ENCODE measurements around the gene PTPN4. TPM values are rescaled to one million over a fixed set of nuclear protein-coding genes. Genes with fewer than 3 reads are reported as not detected.
A peak's percentile ranks its signal among the peaks of the same experiment; 100 is the strongest.

Gene PTPN4
- total and polyA plus RNA-seq, 9 of the 15 experiments (the other 6 are each of a cell fraction or from before 2014, with no cell fraction given) = 5.0 to 32.8 (median 27.3) TPM

DNA sequence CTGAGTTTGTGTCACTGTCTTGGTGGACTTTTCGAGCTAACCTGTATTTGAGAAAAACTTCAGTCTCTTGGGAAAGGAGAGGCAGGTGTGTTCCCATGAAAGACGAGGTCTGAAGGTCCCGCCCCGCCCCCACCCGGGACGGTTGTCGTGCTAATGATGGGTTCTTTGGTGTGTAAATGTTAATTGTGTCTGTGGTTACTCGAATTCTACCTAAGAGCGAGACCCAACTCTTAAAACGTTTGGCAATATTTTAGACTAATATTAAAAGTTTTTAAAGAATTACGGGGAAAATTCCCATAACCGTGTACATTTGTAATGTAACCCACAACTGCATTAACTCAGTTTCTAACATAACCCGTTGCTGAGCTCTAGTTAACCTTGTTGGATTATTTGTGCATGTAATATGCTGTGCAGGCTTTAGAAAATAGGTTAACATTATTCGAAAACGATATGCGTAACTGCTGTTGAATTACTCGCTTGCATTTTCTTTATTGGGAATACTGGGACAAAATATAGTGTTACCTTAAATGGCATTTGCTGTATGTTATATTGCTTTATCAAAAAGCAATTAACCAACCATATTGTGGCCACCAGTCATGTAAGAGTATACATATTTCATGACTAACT, 254.0 kb downstream of the PTPN4 start:
- H3K79me2 ChIP-seq (ENCODE audit: control insufficient read depth, insufficient read depth, low read length) = peaks cover 12% of the 10 kb centered on the region; the same call in 1 of the 3 replicates
- BruUV-seq (replicated peaks) = TSS peak; percentile 68
- H2AFZ ChIP-seq (ENCODE audit: low read depth, low read length) = peak overlapping the region; percentile 83
- ChIA-PET CTCF (ENCODE audit: low intra/inter-chr PET ratio) (no interaction called here), POLR2A (interaction anchor here (0.6 to 1.0 kb wide), 2 partner anchors 9 to 290 kb away, joined by 3 to 5 read pairs; no protein-coding TSS in a partner anchor)
- peak overlapping the region; percentile 71; the same call in 2 of the 3 replicates for H3K27ac ChIP-seq (ENCODE audit: extremely low read depth, low read depth, low read length)
- in situ Hi-C loops (cut with MboI) = no loop called here
- TF ChIP-seq, protein P1, sequence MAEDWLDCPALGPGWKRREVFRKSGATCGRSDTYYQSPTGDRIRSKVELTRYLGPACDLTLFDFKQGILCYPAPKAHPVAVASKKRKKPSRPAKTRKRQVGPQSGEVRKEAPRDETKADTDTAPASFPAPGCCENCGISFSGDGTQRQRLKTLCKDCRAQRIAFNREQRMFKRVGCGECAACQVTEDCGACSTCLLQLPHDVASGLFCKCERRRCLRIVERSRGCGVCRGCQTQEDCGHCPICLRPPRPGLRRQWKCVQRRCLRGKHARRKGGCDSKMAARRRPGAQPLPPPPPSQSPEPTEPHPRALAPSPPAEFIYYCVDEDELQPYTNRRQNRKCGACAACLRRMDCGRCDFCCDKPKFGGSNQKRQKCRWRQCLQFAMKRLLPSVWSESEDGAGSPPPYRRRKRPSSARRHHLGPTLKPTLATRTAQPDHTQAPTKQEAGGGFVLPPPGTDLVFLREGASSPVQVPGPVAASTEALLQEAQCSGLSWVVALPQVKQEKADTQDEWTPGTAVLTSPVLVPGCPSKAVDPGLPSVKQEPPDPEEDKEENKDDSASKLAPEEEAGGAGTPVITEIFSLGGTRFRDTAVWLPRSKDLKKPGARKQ (CRISPR knock-in tag; IDR thresholded peaks at IDR 0.05) = peak; percentile 61; the same call in 1 of the 2 replicates
- TF ChIP-seq, protein P2, sequence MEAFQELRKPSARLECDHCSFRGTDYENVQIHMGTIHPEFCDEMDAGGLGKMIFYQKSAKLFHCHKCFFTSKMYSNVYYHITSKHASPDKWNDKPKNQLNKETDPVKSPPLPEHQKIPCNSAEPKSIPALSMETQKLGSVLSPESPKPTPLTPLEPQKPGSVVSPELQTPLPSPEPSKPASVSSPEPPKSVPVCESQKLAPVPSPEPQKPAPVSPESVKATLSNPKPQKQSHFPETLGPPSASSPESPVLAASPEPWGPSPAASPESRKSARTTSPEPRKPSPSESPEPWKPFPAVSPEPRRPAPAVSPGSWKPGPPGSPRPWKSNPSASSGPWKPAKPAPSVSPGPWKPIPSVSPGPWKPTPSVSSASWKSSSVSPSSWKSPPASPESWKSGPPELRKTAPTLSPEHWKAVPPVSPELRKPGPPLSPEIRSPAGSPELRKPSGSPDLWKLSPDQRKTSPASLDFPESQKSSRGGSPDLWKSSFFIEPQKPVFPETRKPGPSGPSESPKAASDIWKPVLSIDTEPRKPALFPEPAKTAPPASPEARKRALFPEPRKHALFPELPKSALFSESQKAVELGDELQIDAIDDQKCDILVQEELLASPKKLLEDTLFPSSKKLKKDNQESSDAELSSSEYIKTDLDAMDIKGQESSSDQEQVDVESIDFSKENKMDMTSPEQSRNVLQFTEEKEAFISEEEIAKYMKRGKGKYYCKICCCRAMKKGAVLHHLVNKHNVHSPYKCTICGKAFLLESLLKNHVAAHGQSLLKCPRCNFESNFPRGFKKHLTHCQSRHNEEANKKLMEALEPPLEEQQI (IDR thresholded peaks at IDR 0.05) = 0 out of 2 replicates have a peak, but pooled peaks have one; percentile 19
- TF ChIP-seq HNRNPK (IDR thresholded peaks at IDR 0.05; ENCODE audit: low read depth, low read length, poor library complexity, severe bottlenecking) = no peak
- TF ChIP-seq ZNF354B (CRISPR knock-in tag; IDR thresholded peaks at IDR 0.05) = no peak
- no peak for TF ChIP-seq KLF1 (tag; IDR thresholded peaks at IDR 0.05)
- TF ChIP-seq PRMT5 (CRISPR knock-in tag; IDR thresholded peaks at IDR 0.05) = no peak
- no peak for TF ChIP-seq NFXL1 (CRISPR knock-in tag; IDR thresholded peaks at IDR 0.05)
- TF ChIP-seq ELF1 (tag; IDR thresholded peaks at IDR 0.05) = 0 out of 2 replicates have a peak, but pooled peaks have one; percentile 6
- peak; percentile 58; the same call in 1 of the 2 replicates for TF ChIP-seq ZNF512 (tag; IDR thresholded peaks at IDR 0.05)
- no peak for TF ChIP-seq RBM17 (IDR thresholded peaks at IDR 0.05; ENCODE audit: borderline replicate concordance, low read depth, low read length)
- peak overlapping the region; percentile 70 to 93 for H3K9ac ChIP-seq (ENCODE audit: insufficient read depth in 1 of 2, low read depth in 2 of 2, low read length in 2 of 2)
- H3K9me3 ChIP-seq (replicated peaks; ENCODE audit: control insufficient read depth, insufficient read depth, low read depth, low read length) = no peaks in the 10 kb centered on the region
- H3K27me3 ChIP-seq (ENCODE audit: control insufficient read depth in 2 of 2, insufficient read depth in 2 of 2, low read length in 2 of 2) = no peaks in the 10 kb centered on the region
- 24% methylated on average over 17 of the region's 17 CpGs for WGBS (ENCODE audit: insufficient coverage, low coverage, missing lambda C conversion rate)
- H3K4me2 ChIP-seq (ENCODE audit: insufficient read depth, low read length) = peak overlapping the region; percentile 81
- H3K36me3 ChIP-seq (ENCODE audit: control insufficient read depth, insufficient read depth, low read length) = no peaks in the 10 kb centered on the region
- FAIRE-seq (no peak), ATAC-seq (peak; percentile 12), DNase-seq (ENCODE audit: extremely low read depth in 1 of 4, low spot score in 3 of 4) (peak in 1 of 4 experiments; percentile 53)
- intact Hi-C loops (cut with micrococcal nuclease) = loop anchor here (2.0 to 10.0 kb wide), 4 partner anchors 161 to 311 kb away; no protein-coding TSS in a partner anchor
- H4K20me1 ChIP-seq (replicated peaks; ENCODE audit: control insufficient read depth, insufficient read depth, low read length) = no peaks in the 10 kb centered on the region
- H3K9me1 ChIP-seq (ENCODE audit: control insufficient read depth, insufficient read depth, low read length) = no peaks in the 10 kb centered on the region
- H3K4me3 ChIP-seq = peak overlapping the region; percentile 84
- H3K4me1 ChIP-seq (replicated peaks in 1 of 2; ENCODE audit: control insufficient read depth in 2 of 2, insufficient read depth in 2 of 2, low read length in 2 of 2) = peaks cover 2 to 15% of the 10 kb centered on the region in 2 experiments; a peak in 3 of 5 replicates

All from K562 (cell line).